GM18520 (cell line): ENCODE data around the gene CCDC93.

Experiments
- ATAC-seq: cut with Tn5 transposase; IDR thresholded peaks from one replicate; pipeline ENCODE4 v1.9.1; 2021; ENCODE audit not compliant: unreplicated experiment

The CCDC93 gene, protein sequence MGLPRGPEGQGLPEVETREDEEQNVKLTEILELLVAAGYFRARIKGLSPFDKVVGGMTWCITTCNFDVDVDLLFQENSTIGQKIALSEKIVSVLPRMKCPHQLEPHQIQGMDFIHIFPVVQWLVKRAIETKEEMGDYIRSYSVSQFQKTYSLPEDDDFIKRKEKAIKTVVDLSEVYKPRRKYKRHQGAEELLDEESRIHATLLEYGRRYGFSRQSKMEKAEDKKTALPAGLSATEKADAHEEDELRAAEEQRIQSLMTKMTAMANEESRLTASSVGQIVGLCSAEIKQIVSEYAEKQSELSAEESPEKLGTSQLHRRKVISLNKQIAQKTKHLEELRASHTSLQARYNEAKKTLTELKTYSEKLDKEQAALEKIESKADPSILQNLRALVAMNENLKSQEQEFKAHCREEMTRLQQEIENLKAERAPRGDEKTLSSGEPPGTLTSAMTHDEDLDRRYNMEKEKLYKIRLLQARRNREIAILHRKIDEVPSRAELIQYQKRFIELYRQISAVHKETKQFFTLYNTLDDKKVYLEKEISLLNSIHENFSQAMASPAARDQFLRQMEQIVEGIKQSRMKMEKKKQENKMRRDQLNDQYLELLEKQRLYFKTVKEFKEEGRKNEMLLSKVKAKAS

DNA sequence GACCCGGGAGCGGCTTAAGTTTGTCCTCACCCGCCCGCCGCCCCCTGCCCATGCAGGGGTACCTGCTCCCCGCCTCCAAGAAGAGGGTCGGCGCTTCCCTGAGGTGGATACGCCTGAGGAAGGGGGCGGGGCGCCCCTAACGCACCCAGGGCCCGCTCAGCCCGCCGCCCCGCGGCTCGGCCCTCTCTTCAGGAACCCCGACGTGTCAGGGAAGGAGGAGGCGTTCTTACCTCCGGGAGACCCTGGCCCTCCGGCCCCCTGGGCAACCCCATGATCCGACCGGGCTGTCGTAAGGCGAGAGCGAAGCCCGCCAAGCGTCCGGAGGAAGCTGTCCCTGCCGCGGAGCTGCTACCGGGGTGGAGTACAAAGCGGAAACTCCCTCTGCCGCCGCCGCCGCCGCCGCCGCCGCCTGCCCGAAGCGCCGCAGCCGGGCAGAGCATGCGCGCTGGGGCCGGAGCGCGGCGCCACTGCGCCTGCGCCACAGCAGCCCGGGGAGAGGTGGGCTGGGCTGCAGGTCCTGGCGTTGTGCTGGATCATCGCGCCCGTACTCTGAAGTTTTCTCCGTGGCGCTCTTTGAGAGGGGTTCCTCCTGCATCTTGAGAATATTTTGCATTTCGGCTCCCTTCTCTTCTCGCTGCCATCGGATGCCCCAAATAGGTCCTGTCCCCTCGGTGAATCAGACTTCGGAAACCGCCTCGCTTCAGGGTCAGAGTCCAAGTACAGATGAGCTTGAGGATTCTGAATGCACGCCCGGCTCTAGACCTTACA is at the start of gene CCDC93:
Gene CCDC93, minus strand, starts transcription at position 347 of the 768 bp plus-strand sequence. Its CDS starts 75 bp downstream, at position 272.
- peak; percentile 80 for ATAC-seq

DNA sequence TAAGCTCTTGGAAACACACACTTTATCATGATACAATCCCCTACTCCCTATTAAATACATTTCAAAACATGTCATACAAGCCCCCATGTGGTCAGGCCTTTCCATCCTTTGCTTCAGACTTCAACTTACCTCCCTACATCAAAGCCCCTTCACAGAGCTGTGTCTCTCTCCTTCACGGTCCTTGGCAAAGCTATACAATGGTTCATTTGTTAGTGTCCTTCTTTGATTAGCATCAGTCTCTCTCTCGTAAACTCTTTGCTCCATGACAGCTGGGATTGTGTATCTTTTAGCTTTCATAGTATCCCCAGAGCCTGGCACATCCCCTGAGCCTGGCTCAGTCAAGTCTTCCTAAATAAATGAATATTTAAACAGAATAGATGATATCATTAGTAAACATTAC is 48.8 kb upstream of the CCDC93 start:
- ATAC-seq: no peak

DNA sequence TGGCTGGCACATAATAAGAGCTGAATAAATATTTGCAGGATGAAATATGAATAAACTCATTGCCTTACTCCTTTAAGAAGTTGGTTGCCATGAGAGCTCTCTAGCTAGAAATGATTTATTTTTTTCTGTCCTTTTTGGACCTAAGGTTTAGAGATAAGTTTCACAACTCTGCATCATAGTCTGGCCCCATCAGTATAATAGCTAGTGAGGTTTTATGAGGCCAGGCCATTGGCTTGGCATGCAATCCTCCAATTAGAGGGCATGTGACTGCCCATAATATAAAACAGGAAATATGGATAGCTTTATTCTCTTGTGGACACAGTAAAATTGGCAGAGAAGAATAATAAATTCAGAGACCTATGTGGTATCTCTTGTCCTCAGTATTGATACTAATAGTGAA is 48.2 kb upstream of the CCDC93 start:
- no peak for ATAC-seq

DNA sequence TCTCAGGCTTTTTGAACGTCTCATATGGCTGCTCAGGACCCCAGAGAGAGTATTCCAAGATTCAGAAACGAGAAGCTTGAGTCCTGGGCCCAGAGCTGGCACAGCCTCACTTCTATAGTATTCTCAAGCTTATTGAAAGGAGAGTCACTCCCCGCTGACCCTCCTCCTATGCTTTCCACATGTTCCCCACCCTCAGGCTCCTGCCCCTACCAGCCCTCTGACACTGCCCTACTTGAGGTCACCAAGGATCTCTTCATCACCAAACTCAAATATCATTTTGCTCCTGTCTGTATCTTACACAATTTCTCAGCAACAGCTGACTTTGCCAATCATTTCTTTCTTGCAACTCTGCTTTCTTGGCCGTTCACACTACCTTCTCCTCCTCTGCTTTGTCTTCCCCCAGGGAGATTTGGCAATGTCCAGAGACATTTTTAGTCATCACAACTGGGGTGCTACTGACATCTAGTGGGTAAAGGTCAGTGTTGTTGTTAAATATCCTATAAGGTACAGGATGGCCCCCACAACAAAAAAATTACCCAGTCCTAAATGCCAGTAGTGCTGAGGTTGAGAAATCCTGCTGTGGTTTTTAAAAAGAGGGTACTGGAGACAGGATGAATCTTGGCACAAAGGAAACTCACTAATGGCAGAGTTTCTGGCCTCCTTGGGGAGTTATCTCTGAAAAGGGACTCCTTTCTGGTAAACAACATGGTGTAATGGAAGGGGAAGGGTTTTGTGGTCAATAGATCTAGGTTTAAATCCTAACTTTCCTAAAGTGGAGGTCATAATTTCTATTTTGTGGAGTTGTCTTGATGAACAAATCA is 47.5 kb upstream of the CCDC93 start:
- peak; percentile 59 for ATAC-seq

DNA sequence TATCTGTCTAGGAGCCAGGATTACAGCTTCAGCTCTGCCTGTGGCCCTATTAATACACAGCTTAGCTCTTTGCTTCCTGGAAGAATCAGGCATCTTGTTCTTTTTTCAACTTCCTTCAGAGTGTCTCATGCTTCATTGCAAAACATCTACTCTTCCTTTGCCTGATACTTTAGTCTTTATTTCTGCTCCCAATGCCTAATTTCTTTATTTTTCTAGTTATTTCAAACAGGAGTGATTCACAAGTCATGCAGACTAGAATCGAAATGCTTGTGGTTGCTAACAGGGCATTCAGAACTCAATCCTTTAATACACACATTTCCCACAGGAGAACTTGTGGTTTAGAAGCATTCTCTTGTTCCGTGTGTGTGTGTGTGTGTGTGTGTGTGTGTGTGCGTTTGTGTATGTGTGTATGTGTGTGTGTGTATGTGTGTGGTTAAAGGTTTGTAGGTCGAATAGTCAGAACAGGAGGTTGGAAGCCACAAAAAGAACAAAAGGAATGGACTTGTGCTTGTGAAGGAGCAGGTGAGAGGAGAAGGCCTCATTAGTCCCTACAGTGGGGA is 46.1 kb upstream of the CCDC93 start:
- no peak for ATAC-seq

DNA sequence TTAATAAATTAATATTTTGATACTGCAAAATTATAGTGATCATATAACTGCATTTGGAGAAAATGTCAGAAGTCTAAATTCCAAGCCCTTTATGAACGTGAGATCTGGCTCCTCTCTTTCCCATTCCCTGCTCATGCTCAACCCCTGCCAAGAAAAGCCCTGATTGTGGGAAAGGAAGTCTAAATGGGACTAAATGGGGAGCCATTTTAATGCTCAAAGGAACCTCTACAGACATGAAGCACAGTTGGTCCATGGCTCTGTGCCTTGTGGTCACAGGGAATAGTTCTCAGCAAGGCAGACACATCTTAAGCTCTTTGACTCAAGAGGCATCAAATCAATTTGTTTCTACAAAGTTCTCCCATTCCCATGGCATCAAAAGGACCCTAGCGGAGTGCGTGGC is 45.1 kb upstream of the CCDC93 start:
- no peak for ATAC-seq

DNA sequence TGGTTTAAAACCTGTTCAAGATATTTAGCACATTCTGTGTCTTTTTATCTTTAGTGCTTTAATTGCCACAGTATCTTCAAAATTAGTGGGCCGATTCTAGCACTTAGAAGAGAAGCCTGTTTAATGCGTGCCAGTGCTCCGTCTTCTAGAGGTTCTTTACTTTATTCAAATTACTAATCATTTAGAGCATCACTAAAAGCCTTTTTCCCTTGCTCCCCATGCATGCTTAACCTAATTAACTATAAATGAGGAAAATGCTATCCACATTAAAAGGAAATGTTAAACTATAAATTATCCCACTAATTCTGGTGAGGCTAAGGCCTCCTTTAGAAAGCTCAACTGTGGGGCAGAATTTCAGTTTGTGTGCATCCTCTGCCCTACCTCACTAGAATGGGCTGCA is 42.9 kb upstream of the CCDC93 start:
- ATAC-seq: no peak

DNA sequence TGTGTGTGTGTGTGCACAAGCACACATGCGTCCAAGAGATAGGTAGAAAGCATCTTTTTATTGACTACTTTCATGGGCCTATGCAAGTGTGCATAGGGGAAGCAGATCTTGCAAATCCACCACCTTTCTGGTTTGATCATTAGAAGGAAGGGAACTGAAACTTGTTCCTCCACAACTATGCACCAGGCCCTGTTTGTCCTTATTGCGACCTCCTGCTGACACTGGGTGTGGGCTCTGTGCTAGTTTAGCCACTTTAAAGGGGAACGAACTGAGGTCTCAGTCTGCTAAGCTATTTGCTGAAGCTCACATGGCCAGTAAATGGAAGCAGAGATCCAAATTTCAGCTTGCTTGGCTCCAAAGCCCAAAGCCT is 42.3 kb upstream of the CCDC93 start:
- ATAC-seq: peak; percentile 66

DNA sequence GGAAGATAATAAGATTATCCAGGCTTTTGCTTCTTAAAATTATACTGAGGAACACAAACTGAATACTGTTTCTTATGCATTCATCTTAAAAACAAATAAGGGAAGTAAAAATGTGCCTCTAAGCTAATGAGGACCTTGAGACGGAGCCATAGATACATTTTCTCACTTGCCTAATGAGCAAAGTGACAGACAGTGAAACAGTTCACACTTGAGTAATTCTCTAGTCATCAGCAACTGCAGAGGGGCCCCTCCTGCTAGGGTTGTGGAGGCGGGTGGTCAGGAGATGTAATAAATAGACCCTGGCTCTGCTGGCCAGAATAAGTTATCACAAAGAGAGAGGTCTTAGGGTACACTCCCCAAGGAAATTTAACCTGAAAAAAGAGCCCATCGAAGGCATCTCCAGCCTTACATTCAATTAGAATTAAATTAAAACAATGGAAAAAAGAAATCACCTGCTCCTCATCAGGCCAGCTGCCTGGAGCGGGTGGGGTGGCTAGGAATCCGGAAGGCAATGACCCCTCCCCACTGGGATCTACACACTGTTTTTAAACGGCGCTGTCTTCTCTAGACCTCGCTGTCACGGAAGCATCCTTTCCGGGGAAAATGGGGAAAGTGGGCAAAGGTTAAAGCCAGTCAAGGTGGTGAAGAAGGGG is 41.8 kb upstream of the CCDC93 start:
- ATAC-seq: peak; percentile 79

DNA sequence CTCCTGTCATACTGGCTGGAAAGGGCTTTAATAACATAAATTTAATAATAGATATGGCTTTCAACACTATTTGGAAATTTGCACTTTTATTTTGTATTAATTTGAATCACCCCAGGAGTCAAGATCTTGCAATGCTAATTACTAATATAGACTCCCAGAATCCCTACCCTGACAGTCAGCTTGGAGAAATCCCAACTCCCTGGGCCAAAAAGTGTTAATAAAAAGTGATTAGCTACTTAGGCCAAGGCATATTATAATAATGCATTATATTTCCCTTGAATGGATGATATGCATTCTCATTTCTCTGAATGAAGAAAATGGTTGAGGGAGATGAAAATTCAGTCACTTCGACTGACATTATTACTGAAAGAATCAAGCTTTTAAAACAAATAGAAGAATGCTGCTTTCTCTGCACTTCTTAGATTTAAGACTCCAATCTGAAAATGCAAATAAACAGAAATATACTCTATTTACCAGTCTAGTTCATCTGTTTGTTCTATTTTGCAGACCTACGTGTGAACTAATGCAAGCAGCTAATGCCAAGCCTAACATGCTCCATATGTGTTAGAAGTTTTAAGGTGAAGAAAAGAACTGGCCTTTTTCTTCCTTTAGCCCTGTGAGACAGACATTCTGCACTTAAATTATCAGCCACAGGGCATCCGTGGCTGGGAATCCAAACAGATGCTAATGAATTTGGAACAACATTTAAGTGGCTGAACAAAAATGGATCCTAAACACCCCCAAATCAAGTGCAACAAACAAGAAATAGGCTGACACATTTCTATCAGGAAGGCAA is 40.5 kb upstream of the CCDC93 start:
- ATAC-seq: no peak

DNA sequence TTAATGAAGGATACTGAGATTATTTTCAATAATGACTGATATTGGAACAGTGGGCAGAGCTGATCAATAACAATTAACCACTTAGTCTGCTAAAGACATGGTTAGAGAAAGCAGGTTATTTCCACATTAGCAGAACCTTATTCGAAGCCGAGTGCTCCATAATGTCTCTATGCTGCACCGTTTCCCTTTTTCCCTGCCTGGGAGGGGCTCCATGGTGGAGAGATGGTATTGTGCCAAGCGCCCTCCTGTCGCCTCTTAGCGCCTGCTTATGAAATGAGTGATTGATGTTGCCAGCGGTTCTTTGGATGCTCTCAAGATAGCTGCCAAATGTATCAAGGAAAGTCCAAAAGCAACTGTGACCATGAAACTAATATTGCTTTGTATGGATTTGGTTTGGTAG is 39.8 kb upstream of the CCDC93 start:
- no peak for ATAC-seq

DNA sequence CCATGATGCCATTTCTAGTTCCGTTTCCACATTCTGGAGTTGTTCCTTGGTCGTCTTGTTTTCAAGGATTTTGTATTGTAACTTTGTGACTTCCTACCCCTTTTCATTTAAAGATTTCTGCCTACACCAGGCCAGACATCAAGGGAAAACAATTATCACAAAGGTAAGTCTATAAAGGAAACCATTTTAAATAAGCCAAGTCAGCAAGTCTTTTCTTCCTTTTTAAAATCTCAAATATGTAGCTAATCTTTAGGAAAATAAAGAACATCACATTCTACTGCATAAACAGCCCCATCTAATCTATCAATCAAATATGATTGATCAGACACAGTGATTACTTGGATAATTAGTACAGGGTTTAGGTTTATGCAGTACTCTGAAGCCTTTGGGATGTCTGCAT is 38.6 kb upstream of the CCDC93 start:
- no peak for ATAC-seq

DNA sequence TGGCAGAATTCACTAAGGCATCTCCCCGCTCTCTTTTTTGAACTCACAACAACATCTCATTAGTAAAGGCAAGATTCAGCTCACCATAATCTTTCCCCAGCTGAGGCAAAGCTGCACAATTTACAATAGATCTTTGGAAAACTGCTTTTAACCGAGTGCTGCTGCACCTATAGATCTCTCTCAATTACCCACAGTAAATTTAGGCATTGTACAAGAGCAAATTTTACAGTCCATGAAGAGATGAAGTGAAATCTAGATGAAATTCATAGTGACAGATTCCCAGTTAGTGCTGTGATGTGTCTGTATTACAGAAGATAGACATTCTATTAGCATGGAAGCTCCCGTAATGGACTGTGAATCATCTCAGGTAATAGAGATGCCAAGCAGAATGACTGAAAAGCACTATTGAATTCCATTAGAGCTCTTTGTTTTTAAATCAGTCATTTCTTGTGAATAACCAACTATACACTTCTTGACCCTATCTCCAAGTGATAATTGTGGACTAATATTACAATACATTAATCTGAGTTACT is 38.0 kb upstream of the CCDC93 start:
- ATAC-seq: no peak

DNA sequence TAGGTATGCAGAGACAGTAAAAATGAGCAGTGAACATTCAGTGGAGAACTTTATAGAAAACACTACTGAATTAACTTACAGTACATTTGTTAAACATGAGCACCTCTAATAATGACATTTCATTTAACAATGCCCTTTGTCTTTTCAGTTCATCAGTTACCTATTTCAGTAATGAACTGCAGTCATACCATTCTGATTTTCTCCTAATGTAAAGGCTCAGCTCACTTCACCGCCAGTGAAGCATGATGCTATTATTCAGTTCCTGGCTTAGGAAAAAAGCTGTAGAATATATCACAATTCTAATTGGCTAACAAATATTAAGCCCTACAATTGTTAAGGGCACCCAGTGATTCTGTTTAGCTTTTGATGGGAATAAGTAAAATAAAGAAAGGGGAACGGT is 37.1 kb upstream of the CCDC93 start:
- no peak for ATAC-seq

DNA sequence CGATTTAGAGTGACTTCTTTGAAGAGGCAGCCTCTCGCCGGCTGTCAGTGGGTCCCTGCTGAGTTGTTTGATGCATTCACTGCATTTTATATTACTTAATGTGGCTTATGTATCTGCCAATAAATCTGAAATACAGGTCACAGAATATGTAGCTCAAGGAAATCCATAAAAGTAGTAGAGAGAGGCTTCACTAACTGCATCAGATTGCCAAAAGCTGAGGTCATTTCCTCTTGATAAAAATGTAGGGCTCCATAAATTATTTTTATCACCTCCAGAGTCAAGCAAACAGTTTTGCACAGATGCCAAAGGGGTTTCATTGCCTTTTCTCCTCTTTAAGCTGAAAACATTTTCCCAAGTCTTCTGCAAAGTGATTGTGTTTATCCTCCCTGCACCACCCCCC is 36.5 kb upstream of the CCDC93 start:
- ATAC-seq: no peak

DNA sequence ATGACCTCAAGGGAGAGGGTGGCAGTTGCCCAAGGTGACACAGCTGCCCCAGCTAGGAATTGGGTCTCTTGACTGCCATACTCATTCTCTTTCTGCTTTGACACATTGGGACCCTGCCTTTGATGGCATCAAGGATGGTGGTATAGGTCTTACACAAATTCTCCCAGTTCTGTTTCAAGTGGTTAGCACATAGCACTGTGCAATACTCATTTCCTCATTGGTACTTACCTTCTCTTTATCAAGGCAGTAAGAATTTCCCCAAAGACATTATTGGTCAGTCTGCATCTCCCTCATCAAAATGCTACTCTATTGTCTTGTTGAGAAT is 35.9 kb upstream of the CCDC93 start:
- peak; percentile 78 for ATAC-seq

DNA sequence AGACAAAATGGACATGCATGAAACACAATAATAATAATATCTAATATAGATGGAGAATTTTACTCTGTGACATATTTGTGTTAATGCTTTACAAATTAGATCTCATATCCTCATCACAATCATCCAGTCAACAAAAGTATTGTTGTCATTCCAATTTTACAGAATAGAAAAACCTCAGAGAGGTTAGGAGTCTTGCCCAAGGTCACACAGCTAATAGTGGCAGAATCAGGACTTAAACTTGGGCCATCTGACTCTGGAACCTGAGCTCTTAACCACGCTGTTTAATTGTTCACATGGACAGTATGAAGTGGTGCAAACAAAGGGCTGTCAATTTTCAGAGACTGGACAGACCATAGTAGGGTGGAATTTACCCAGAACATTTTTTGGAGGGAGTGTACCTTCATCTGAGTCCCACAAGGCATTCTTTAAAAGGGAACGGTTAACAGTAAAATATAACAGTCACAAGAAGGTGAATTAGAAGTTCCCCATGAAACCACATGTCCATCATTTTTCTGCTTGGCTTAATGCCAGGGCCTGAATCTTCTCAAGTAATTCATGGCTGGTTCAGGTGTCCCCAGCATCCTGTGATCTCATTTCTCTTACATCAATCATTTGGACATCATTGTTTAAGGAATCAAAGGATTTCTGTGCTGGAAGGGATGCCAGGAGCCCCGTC is 35.4 kb upstream of the CCDC93 start:
- ATAC-seq: peak; percentile 1

DNA sequence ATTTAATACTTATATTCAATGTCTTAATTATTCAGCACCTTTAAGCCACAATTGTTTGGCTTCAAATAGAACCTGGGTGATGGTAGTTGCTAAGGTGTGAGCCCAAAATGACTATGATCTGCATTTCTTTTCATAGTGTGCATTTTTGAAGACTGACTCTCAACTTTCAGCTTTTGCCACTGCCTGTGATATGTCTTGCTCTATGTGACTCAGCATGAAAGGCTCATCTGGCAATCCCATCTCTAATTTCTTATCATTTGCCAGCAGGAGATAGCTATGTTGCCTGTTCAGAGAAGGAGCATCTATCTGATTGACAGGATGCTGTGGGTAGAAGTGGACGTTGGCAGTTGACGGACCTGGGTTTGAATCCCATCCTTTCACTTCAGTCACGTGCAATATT is 34.5 kb upstream of the CCDC93 start:
- no peak for ATAC-seq

DNA sequence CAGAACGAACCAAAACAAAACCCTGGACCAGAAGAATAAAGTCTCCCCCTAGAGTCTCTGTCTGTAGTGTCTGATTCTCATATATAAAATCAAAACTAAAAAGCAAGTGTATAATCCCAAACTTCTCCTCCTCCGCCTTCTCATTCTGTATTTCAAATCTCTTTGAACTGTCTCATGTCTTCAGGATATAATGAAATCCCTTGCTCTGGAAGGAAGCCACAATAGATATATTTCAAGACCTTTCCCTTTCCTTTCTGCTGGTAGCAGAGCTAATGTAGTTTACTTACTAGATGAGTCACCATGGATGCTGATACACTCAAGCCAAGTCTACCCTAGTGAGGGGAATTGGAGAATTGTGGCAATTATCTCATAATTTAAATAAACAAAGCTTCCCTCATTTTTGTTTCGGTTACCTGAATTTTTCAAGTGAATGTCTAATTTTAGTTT is 33.5 kb upstream of the CCDC93 start:
- ATAC-seq: no peak
